AG10803 (cell line): ENCODE results near the gene AHRR.
A peak's percentile ranks its signal among the peaks of the same experiment; 100 is the strongest.

ENCODE experiments used
- DNase-seq: peaks from one replicate; pipeline ENCODE4 v3.0.0; 2010; ENCODE audit warnings: low read depth
- H3K4me3 ChIP-seq: 2 replicates; pipeline ENCODE4 v1.5.1; 2011; ENCODE audit warnings: mild to moderate bottlenecking, low read length, control low read depth
- TF ChIP-seq, protein P1 (sequence below): conservative IDR thresholded peaks from 2 replicates; pipeline ENCODE4 v1.5.1; 2011; ENCODE audit warnings: mild to moderate bottlenecking, low read length, control low read depth, inconsistent platforms

Gene AHRR

DNA sequence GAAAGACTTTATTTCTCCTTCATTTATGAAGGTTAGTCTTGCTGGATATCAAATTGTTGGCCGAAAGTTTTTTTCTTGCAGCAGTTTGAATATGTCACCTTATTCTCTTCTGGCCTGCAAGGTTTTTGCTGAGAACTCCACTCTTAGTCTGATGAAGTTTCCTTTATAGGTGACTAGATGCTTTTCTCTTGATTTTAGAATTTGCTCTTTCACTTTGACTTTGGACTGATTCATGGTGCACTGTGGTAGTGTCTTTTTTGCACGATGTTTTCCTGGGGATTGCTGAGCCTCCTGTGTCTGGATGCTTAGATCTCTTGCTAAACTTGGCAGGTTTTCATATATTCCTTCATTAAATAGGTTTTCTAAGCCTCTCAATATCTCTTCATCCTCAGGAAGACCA is 12.4 kb downstream of the AHRR start:
- H3K4me3 ChIP-seq = no peak overlapping the region
- no peak for DNase-seq
- TF ChIP-seq, protein P1, sequence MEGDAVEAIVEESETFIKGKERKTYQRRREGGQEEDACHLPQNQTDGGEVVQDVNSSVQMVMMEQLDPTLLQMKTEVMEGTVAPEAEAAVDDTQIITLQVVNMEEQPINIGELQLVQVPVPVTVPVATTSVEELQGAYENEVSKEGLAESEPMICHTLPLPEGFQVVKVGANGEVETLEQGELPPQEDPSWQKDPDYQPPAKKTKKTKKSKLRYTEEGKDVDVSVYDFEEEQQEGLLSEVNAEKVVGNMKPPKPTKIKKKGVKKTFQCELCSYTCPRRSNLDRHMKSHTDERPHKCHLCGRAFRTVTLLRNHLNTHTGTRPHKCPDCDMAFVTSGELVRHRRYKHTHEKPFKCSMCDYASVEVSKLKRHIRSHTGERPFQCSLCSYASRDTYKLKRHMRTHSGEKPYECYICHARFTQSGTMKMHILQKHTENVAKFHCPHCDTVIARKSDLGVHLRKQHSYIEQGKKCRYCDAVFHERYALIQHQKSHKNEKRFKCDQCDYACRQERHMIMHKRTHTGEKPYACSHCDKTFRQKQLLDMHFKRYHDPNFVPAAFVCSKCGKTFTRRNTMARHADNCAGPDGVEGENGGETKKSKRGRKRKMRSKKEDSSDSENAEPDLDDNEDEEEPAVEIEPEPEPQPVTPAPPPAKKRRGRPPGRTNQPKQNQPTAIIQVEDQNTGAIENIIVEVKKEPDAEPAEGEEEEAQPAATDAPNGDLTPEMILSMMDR = no peak

DNA sequence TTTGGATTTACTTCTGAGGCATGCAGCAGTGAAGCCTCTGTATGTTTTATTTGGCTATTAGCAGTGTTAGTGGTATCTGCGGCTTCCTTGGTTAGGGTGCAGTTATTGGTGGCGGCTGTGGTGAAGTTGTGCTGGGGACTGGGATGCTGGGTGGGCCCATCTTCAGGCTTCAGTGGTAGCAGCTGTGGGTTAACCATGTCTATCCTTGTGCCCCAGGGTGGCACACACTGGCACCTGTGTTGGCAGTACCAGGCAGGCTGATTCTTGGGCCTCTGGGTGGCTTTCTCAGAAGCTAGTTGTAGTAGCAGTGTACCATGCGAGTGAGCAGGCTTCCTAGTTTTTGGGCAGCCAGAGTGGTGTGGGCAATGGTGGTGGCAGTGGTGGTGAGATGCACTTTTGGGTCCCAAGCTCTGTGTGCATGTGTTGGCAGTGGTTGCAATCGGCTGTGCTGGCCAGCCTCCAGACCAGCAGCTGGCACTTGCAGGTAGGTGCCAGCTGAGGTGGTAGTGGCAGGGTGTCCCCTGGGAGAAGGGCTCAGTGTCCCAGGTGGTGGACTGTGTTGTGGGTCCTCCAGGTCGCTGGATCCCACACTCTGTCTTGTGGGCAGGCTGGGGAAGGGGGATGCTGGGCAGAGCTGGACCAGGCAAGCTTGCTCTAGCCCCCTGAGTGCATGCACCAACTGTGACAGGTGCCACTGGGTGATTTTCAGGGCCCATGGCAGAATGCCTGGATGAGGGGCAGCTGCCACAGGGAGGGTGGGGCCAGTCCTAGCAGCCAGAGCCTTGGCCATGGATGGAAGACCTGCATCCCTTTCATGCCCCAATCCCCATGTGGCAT is 13.6 kb downstream of the AHRR start:
- DNase-seq = no peak
- no peak overlapping the region for H3K4me3 ChIP-seq
- TF ChIP-seq, protein P1 = no peak

DNA sequence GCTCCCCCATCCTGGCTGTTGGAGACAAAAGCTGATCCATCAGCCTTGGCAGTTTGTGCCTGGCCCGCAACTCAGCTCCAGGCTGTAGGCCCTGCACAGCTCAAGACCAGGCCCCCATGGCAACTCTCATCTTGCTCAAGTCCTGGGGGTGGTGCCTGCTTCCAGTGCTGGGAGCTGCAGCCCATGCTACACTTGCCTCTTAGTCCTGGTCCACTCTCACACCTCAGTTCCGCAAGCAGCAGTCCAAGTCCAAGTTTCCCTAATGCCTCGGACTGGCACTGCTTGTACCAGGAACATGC is 14.2 kb downstream of the AHRR start:
- TF ChIP-seq, protein P1 = no peak
- no peak overlapping the region for H3K4me3 ChIP-seq
- DNase-seq = no peak

DNA sequence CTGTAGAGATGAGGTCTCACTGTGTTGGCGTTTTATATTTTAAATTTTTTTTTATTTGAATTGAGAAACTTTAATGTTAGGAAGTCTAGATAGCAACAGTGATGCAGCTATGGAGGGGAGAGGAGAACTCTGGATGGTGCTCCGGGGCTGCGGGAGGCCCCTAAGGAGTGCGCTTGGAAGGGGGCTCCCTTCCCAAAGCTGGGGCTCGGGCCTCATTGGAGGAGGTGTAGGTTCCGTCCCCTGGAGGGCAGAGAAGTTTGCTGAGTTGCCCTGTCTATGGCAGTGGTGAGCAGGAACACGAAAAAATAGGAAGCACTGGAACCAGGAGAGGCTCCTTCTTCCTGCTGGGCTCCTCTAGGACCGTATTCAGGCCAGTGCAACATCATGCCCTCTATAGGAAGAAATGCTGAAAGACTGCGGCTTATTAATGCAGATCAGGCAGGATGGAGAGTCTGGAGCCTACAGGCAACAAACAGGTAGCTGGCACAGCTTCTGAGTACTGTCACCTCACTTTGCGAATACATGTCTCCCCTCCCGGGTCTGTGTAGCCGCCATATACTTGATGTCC is 16.1 kb downstream of the AHRR start:
- TF ChIP-seq, protein P1 = peak; percentile 56
- peak; percentile 45 for DNase-seq
- H3K4me3 ChIP-seq = no peak overlapping the region

DNA sequence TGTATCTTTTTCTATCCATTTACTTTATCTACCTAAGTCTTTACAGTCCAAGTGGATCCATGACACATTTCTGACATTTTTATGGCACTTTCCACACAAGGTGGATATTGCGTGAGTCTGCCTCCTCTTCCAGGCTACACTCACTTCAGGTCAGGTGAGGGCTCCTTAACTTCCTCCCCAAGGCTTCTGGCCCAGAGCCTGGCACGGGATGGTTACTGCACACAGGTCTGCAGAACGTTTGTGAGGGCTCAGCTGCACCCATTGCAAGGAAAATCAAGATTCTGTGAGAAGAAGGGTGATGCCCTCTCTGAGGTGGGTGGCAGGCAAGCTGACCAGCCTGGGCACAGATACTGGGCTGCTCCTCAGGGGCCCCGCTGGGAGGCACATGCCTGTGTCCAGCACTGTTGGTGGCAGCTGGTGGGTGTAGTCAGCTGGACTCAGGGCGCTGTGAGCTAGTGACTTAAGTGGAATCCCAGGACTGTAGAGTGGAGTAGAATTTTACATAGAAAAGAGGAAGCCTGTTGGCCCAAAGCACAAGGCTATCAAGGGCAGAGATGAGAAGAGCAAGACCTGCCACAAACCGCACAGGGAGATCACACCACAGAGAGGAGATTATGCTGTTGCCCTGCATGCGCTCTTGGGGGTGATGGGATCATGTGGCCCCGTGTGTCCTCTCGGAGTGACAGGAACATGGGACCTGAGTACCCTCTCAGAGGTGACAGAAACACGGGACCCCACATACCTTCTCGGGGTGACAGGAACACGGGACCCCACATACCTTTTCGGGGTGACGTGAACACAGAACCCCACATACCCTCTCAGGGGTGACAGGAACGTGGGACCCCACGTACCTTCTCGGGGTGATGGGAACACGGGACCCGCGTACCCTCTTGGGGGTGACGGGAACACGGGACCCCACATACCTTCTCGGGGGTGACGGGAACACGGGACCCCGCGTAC is 21.3 kb downstream of the AHRR start:
- DNase-seq = no peak

DNA sequence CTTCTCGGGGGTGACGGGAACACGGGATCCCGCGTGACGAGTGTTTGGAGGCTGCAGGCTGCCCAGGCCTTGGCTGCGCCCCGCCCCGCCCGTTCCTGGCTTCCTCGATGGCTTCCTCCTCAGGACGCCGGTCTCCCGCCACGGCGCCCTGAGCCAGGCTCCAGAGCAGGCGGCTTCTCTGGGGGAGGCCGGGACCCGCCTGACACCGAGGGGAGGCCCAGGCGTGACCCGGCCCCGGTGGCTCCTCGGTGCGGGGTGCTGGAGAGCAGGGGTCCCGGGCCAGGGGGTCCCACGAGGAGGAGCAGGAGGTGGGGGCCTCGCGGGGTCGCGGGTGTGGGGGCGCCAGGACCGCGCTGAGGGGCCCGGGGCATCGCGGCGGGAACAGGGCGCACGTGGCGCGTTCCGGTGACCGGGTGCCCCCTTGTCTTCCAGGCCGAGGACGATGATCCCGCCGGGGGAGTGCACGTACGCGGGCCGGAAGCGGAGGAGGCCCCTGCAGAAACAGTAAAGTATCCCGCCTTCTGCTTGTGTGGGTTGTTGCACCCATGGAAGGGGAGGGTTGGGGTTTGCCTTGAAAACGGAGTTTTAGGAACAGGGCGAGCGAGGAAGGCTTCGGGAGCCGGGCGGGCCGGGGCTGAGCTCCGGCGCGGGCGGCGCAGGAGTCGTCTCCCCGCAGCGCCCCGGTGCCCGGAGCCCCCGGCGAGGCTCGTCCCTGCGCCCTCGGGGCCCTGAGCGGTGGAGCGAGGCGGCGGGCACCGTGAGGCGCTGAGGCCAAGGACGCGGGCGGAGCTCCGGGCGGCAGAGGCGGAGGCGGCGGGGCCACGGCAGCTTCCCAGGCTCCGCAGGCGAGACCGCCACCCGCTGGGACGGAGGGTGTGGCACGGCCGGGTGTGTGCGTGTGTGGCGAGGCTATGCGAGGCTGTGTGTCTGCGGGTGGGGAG is 22.2 kb downstream of the AHRR start:
- DNase-seq = peak; percentile 80
- H3K4me3 ChIP-seq = peak overlapping the region; percentile 53
- TF ChIP-seq, protein P1 = no peak

More for the DNA sequence above, 21.3 kb downstream of the AHRR start:
- peak overlapping the region; percentile 53 for H3K4me3 ChIP-seq
- TF ChIP-seq, protein P1 = no peak
